ENCODE data around the gene COL16A1.

DNA sequence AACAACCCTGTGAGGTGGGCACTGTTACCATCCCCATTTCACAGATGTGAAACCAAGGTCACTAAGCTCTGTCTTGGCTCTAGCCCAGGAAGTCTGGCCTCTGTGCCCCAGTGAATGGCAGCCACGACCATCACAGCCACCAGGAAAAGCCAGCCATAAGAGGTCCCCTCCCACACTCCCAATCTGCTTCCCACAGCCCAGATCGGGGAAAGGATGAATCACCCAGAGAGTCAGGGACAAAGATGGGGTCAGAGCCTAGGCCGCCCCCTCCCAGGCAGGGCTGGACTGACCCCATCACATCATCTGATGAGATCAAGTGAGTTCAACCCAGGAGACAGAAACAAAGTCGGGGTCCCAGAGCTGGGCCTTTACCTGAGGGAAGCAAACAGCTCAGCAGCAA lies 22.9 kb upstream of the COL16A1 start:
- TF ChIP-seq EZH2 (IDR thresholded peaks at IDR 0.05) (no peak), CTCF (IDR thresholded peaks at IDR 0.05) (no peak)
